Measurements from ENCODE around the gene PLPPR1.

Gene PLPPR1

GRCh38 chr9:101028346-101029314 lies at the start of gene PLPPR1:
PLPPR1 (plus strand) TSS chr9:101028727.
- H3K36me3 ChIP-seq (ENCODE audit: insufficient read depth) = no peaks in the 10 kb centered on the region
- TF ChIP-seq CTCF (conservative IDR thresholded peaks at IDR 0.05; ENCODE audit: low read depth, low read length) = no peak
- no peak within 1 kb of the TSS for H3K9ac ChIP-seq
- H2AFZ ChIP-seq (ENCODE audit: low read depth) = no peak within 1 kb of the TSS
- no peak within 1 kb of the TSS for H3K27ac ChIP-seq
- H3K4me1 ChIP-seq (ENCODE audit: low read depth, poor library complexity, severe bottlenecking) = no peaks in the 10 kb centered on the region
- no peaks in the 10 kb centered on the region for H3K79me2 ChIP-seq (ENCODE audit: insufficient read depth, low read depth)
- no peaks in the 10 kb centered on the region for H4K20me1 ChIP-seq (ENCODE audit: insufficient read depth)
- H3K4me3 ChIP-seq (IDR thresholded peaks at IDR 0.05; ENCODE audit: insufficient read depth, low read depth, low read length) = no peak within 1 kb of the TSS
- H3K27me3 ChIP-seq (ENCODE audit: insufficient read depth, low read depth) = no peaks in the 10 kb centered on the region
- H3K4me2 ChIP-seq = no peak within 1 kb of the TSS

GRCh38 chr9:100989731-100990130 lies 38.8 kb upstream of the PLPPR1 start:
- Histone ChIP-seq H3K4me2 (no peak overlapping the region), H3K79me2 (ENCODE audit: insufficient read depth, low read depth) (no peaks in the 10 kb centered on the region), H3K4me3 (IDR thresholded peaks at IDR 0.05; ENCODE audit: insufficient read depth, low read depth, low read length) (no peak overlapping the region), H3K27ac (no peak overlapping the region), H3K27me3 (ENCODE audit: insufficient read depth, low read depth) (no peaks in the 10 kb centered on the region), H2AFZ (ENCODE audit: low read depth) (no peak overlapping the region), H3K9ac (no peak overlapping the region), H3K4me1 (ENCODE audit: low read depth, poor library complexity, severe bottlenecking) (no peaks in the 10 kb centered on the region), H3K36me3 (ENCODE audit: insufficient read depth) (no peaks in the 10 kb centered on the region), H4K20me1 (ENCODE audit: insufficient read depth) (no peaks in the 10 kb centered on the region)
- TF ChIP-seq CTCF (conservative IDR thresholded peaks at IDR 0.05; ENCODE audit: low read depth, low read length) = no peak

- H3K36me3 ChIP-seq (ENCODE audit: insufficient read depth) = no peaks in the 10 kb centered on the region
- H3K4me1 ChIP-seq (ENCODE audit: low read depth, poor library complexity, severe bottlenecking) = no peaks in the 10 kb centered on the region
- no peaks in the 10 kb centered on the region for H4K20me1 ChIP-seq (ENCODE audit: insufficient read depth)
- no peak overlapping the region for H3K4me2 ChIP-seq
- no peak overlapping the region for H2AFZ ChIP-seq (ENCODE audit: low read depth)
- H3K4me3 ChIP-seq (IDR thresholded peaks at IDR 0.05; ENCODE audit: insufficient read depth, low read depth, low read length) = no peak overlapping the region
- H3K27me3 ChIP-seq (ENCODE audit: insufficient read depth, low read depth) = no peaks in the 10 kb centered on the region
- H3K27ac ChIP-seq = no peak overlapping the region
- H3K79me2 ChIP-seq (ENCODE audit: insufficient read depth, low read depth) = no peaks in the 10 kb centered on the region
- H3K9ac ChIP-seq = no peak overlapping the region
- TF ChIP-seq CTCF (conservative IDR thresholded peaks at IDR 0.05; ENCODE audit: low read depth, low read length) = no peak
Observed at GRCh38 chr9:100990605-100991381, 37.7 kb upstream of the PLPPR1 start.

GRCh38 chr9:100992632-100993031 lies 35.9 kb upstream of the PLPPR1 start:
- H2AFZ ChIP-seq (ENCODE audit: low read depth) = no peak overlapping the region
- H3K27ac ChIP-seq = no peak overlapping the region
- no peaks in the 10 kb centered on the region for H4K20me1 ChIP-seq (ENCODE audit: insufficient read depth)
- no peak overlapping the region for H3K9ac ChIP-seq
- no peak for TF ChIP-seq CTCF (conservative IDR thresholded peaks at IDR 0.05; ENCODE audit: low read depth, low read length)
- H3K4me1 ChIP-seq (ENCODE audit: low read depth, poor library complexity, severe bottlenecking) = no peaks in the 10 kb centered on the region
- H3K36me3 ChIP-seq (ENCODE audit: insufficient read depth) = no peaks in the 10 kb centered on the region
- no peaks in the 10 kb centered on the region for H3K79me2 ChIP-seq (ENCODE audit: insufficient read depth, low read depth)
- H3K4me2 ChIP-seq = no peak overlapping the region
- H3K27me3 ChIP-seq (ENCODE audit: insufficient read depth, low read depth) = no peaks in the 10 kb centered on the region
- no peak overlapping the region for H3K4me3 ChIP-seq (IDR thresholded peaks at IDR 0.05; ENCODE audit: insufficient read depth, low read depth, low read length)
